GM19025 (cell line): ENCODE results near the gene CFAP410.
A peak's percentile ranks its signal among the peaks of the same experiment; 100 is the strongest.

Source experiments
- ATAC-seq: cut with Tn5 transposase; IDR thresholded peaks from one replicate; pipeline ENCODE4 v1.9.1; 2021; ENCODE audit warnings: mild to moderate bottlenecking, low read depth, moderate library complexity; ENCODE audit not compliant: unreplicated experiment

The CFAP410 gene

DNA sequence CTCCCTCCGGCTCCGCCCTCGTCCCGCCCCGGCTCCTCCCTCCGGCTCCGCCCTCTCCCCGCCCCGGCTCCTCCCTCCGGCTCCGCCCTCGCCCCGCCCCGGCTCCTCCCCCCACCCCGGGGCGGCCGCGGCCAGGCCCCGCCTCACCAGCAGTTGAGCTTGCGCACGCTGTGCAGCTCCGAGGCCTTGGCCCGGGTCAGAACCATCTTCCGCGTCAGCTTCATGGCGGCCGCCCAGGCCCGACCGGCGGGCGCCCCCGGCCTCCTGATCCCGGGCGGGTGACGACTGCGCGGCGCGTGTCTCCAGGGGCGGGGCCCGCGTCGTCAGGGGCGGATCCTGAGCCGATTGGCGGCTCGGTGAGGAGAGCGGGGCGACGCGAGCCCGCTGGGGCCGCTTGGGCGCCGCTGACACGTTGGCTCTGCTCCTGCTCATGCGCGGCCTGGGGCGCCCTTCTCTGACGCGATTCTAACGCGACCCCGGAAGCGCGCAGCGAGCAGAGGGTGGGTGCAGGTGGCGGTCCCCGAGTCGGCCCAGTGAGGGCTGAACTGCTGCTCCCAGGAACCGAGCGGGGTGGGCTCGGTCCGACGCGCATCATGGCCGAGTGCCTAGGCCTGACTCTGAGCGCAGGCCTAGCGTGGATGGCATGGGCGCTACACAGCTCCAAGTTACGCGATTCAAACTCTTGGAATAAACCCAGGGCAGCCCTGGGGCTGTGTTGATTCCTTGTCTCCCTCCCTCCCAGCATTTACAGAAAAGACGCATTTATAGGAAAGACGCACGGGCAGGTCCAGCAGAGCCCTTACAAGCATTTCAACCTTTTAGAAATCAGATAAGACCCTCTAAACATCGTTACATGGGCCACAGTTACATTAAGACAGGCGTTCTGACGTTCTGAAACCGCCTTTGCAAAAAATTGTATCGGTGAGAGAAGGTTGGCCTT lies at the start of gene CFAP410:
Gene CFAP410 (minus strand): TSS at position 420 of the 940 bp plus-strand sequence. CDS start 196 bp downstream, at position 224.
- ATAC-seq = peak; percentile 86

- no peak for ATAC-seq
Observed at GRCh38 chr21:44384968-44385367, 45.8 kb upstream of the CFAP410 start.

- ATAC-seq = no peak
Observed at GRCh38 chr21:44383216-44383615, 44.0 kb upstream of the CFAP410 start.

DNA sequence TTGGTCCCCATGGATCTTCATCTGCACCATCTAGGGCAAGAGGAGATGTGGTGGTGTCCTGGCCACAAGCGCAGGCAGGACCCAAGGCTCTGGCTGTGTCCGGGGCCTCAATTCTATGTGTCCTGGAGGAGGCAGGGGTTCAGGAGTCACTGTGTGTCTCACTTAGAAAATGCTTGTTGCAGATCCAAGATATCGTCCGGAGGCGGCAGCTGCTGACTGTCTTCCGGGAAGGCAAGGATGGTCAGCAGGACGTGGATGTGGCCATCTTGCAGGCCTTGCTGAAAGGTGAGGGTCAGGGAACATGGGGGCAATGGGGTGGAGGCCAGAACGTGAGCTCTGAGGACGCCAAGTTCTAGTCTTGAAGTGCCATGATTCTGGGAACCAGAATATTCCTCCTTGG lies 43.3 kb upstream of the CFAP410 start:
- ATAC-seq = no peak

GRCh38 chr21:44381874-44382273 lies 42.7 kb upstream of the CFAP410 start:
- ATAC-seq = no peak

DNA sequence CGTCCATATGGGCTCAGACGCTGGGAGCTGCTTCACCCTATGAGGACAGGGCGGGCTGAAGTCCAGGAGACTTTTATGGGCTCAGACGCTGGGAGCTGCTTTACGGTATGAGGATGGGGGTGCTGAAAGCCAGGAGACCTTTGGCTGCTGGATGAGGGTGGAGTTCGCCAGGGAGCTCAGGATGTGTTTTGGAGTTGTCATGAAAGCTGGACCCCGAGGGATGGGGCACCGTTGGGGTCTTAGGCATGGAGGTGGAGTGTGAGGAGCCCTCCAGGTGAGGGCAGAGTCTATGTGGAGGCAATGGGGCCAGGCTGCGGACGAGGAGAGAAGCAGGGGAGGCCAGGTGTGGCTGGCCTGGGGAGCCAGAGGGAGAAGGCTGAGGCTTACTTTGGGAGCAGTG lies 41.7 kb upstream of the CFAP410 start:
- no peak for ATAC-seq

- no peak for ATAC-seq
Observed at GRCh38 chr21:44379991-44380865, 41.0 kb upstream of the CFAP410 start.

DNA sequence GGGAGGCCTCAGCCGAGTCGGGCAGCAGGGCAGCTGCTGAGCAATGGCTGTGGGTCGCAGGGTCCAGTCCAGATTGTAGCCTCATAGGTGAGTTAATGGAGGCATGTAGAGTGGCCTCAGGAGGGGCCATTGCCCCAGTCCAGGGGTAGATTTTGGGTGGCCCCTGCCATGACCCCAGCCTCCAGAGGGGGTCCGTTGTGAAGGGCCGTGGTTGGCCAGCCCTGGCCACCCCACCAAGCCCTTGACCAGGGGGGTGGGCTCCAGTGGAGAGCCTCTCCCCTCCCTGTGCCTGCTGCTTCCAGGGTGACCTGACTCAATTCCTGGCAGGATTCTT lies 40.3 kb upstream of the CFAP410 start:
- ATAC-seq = no peak

DNA sequence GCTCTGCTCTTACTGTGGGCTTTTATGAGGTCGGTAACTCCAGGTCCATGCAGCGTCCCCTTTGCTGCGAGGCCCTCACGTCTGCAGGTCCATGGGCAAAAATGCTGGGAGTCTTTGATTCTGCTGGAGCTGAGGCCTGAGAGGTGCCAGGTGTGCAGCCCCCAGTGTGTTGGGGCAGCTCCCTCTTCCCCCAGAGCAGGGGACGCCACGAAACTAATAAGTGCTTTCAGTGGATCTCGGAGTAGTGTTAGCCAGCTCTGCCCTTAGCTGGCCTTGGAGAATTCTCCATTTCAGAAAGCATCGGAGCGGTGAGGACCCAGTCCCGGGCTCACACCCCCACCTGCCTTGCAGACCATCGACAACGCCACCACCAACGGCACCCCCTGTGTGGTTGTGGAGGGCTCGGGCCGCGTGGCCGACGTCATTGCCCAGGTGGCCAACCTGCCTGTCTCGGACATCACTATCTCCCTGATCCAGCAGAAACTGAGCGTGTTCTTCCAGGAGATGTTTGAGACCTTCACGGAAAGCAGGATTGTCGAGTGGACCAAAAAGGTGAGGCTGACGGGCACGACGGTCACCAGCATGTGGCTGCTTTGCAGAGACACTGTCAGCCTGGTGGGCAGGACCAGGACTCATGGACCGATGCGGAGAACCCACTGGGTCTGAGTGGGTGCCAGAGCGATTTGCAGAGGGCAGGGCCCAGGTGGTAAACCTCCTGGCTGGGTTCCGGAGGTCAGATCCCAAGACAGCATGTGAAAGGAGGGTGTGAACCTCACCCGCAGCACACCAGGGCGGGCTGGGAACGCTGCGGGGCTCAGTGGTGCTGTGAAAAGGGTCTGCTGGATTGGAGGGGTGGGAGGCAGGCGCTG lies 39.7 kb upstream of the CFAP410 start:
- no peak for ATAC-seq

DNA sequence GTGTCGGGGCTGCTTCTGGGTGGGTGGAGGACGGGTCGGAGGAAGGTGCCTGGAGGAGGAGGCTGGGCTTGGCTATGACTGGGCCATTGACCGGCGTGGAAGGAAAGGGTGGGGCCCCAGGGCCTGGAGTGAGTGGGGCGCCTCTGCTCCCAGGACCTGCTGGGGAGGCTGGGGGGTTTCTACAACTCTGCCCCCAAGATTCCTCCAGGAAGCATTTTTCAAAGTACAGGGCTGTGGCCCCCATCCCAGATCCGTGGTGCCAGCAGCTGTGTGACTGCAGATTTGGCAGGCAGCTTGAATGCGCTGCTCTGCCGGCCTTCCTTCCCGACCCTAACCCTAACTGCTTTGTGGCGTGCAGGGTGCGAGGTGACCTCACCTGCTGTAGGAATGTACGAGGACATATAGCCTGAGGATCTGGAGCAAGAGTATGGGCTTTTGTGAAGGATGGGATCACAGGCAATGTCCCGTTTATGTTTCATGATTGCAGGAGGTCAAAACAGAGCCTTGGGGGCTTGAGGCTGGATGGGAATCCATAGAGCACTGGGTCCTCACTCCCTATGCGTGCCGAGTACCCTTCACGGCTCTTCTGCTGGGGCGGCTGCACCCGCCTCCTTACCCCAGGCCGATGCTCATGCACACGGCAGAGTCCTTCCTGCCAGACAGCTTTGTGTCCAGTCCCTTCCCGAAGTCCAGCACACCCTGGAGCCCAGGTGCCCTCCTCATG lies 38.9 kb upstream of the CFAP410 start:
- no peak for ATAC-seq

DNA sequence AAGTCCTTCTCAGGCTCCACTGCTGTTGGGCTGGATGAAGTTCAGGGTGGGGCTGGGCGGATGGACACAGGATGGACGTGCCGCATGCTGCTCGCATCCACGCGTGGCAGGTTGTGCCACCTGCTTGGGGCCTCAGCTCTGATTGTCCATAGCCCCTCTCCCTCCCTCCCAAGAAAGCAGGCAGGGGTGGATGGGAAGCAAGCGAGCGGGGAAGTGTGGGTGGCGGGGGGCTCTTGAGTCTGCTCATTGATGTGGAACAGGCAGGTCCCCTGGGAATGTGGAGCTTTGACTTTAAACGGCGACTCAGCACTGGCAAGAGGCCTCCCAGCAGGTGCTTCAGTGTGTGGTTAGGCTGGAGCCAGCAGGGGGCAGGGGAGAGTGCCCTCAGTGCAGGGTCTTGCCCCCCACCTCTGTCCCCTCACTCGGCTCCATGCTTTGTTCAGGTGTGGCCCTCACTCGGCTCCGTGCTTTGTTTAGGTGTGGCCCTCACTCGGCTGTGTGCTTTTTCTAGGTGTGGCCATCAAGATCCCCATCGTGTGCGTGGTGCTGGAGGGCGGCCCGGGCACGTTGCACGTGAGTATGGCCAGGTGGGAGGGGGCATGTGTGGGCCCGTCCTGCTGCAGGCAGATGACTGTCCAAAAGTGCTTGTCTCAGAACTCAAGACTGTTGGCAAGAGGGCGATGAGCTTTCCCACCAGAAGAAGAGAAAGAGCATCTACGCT lies 38.2 kb upstream of the CFAP410 start:
- ATAC-seq = no peak

GRCh38 chr21:44376606-44377005 lies 37.4 kb upstream of the CFAP410 start:
- no peak for ATAC-seq

- ATAC-seq = no peak
Observed at GRCh38 chr21:44375761-44376241, 36.6 kb upstream of the CFAP410 start.

DNA sequence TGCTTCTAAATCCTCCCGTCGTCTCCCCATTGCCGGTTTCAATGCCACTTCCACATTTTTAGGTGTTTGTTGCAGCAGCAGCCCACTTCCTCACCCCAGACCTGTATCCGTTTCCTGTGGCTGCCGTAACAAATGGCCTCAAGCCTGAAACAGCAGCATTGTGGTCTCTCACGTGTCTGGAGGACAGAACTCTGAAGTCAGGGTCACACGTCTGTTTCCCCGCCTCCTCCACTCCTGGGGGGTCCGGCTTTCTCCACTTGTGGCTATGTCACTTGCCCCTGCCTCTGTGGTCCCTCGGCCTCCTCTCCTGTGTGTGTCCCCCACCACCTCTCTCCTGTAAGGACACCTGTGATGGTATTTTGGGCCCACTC lies 36.1 kb upstream of the CFAP410 start:
- ATAC-seq = no peak

GRCh38 chr21:44374601-44375280 lies 35.6 kb upstream of the CFAP410 start:
- ATAC-seq = no peak

GRCh38 chr21:44372616-44373015 lies 33.4 kb upstream of the CFAP410 start:
- ATAC-seq = no peak

DNA sequence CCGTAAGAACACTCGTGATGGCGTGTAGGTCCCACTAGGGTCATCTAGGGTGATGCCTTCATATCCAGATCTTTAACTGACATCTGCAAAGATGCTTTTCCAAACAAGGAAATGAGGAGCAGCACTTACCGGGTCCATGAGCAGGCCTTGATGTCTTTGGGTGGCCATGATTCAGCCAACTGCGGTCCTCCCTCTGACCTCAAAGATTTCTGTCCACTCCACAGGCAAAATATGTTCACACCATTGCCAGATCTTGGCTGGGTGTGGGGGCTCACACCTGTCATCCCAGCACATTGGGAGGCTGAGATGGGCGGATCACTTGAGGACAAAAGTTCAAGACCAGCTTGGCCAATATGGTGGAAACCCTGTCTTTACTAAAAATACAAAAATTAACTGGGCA lies 32.4 kb upstream of the CFAP410 start:
- no peak for ATAC-seq

DNA sequence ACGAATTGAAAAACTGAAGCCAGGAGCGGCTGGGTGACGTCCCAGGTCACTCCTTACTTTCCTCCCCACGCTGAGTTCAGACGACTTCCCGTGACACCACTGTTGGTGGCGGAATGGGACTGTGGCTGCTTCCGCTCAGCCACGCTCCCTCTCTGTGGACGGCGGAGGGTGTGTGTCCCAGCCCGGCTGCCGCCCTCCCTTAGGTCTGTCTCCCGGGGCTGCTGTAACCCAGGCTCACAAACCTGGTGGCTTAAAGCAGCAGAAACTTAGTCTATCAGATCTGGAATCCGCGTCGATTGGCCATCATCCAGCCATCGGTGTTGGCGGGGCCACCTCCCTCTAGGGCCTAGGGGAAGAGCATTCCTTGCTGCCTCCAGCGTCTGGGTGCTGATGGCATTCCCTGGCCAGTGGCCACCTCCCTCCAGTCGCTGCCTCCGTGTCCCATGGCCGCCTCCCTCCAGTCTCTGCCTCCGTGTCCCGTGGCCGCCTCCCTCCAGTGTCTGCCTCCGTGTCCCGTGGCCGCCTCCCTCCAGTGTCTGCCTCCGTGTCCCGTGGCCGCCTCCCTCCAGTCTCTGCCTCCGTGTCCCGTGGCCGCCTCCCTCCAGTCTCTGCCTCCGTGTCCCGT lies 31.7 kb upstream of the CFAP410 start:
- ATAC-seq = no peak
